ENCODE measurements around the gene KLF1.
"Not testable (repeated sequence)": the region's sequence is repeated elsewhere in the genome, so short reads cannot be mapped to it uniquely, and the experiment has no call there.

Gene KLF1

GRCh38 chr19:12921047-12921446 is 34.0 kb upstream of the KLF1 start:
- peaks cover 6% of the 10 kb centered on the region for H3K9me3 ChIP-seq (ENCODE audit: insufficient read depth, low read depth, low read length)
- WGBS (ENCODE audit: extremely low coverage, insufficient coverage, insufficient read length), result no CpG with 5 or more reads among the region's 3 CpGs
- no peak overlapping the region for H2BK5ac ChIP-seq (ENCODE audit: low read depth, low read length, poor library complexity)
- H3K79me1 ChIP-seq (ENCODE audit: low read length), result peaks cover 2% of the 10 kb centered on the region
- H2AFZ ChIP-seq (ENCODE audit: insufficient read depth, low read length, poor library complexity), result no peak overlapping the region
- no peaks in the 10 kb centered on the region for H3K79me2 ChIP-seq (ENCODE audit: control insufficient read depth, insufficient read depth, low read length, poor library complexity)
- H3K27ac ChIP-seq (ENCODE audit: low read depth, low read length), result peak overlapping the region; percentile 32
- no peak for DNase-seq
- H4K91ac ChIP-seq (ENCODE audit: low read depth, low read length), result no peak overlapping the region
- H4K12ac ChIP-seq (ENCODE audit: low read depth, low read length), result no peak overlapping the region
- peaks cover 3% of the 10 kb centered on the region in 2 experiments for H3K4me1 ChIP-seq (ENCODE audit: control insufficient read depth in 1 of 2, insufficient read depth in 2 of 2, low read length in 2 of 2)
- H3K27me3 ChIP-seq (ENCODE audit: insufficient read depth, low read length), result no peaks in the 10 kb centered on the region
- H3K36me3 ChIP-seq (ENCODE audit: control insufficient read depth in 1 of 2, insufficient read depth in 2 of 2, low read length in 2 of 2), result peaks cover 32 to 33% of the 10 kb centered on the region in 2 experiments
- H3K23ac ChIP-seq (ENCODE audit: low read length), result no peak overlapping the region
- H2AK5ac ChIP-seq (ENCODE audit: low read length), result no peak overlapping the region
- H4K8ac ChIP-seq (ENCODE audit: low read depth, low read length), result no peak overlapping the region
- H3K4ac ChIP-seq (ENCODE audit: low read depth, low read length), result no peak overlapping the region
- no peak overlapping the region for H3K9ac ChIP-seq (ENCODE audit: low read length)
- no peak overlapping the region for H3K4me2 ChIP-seq (ENCODE audit: low read length)
- H2BK120ac ChIP-seq (ENCODE audit: insufficient read depth, low read length, poor library complexity), result no peak overlapping the region
- no peak overlapping the region for H3K4me3 ChIP-seq (ENCODE audit: low read depth, low read length)
- H3K18ac ChIP-seq (ENCODE audit: low read length), result no peak overlapping the region
- H3K14ac ChIP-seq (ENCODE audit: low read length), result no peak overlapping the region
- H2BK12ac ChIP-seq (ENCODE audit: low read length), result no peak overlapping the region

DNA sequence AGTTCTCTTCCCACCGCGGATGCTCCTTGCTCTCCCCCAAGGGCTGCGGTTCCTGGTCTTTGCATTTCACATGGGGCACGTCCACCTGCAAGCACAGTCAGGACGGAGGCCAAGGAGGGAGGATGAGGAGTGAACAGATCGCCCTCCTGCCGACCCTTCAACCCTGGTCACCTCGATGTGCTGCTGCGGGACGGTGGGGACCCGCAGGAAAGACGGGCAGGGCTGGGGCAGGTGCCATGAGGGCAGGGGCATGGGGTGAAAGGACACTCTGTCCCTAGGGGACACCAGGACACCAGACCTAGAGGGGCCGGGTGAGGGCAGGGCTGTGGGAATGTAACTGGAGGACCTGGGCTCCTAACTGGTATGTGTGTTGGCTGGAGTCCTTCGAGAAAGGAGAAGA is 31.3 kb upstream of the KLF1 start:
- Histone ChIP-seq H4K91ac (ENCODE audit: low read depth, low read length) (no peak overlapping the region), H3K27me3 (ENCODE audit: insufficient read depth, low read length) (no peaks in the 10 kb centered on the region), H2BK120ac (ENCODE audit: insufficient read depth, low read length, poor library complexity) (no peak overlapping the region), H3K9ac (ENCODE audit: low read length) (no peak overlapping the region), H3K4ac (ENCODE audit: low read depth, low read length) (no peak overlapping the region), H3K79me2 (ENCODE audit: control insufficient read depth, insufficient read depth, low read length, poor library complexity) (no peaks in the 10 kb centered on the region), H3K23ac (ENCODE audit: low read length) (no peak overlapping the region), H3K4me2 (ENCODE audit: low read length) (no peak overlapping the region), H2BK12ac (ENCODE audit: low read length) (no peak overlapping the region), H3K14ac (ENCODE audit: low read length) (no peak overlapping the region), H3K4me1 (ENCODE audit: control insufficient read depth in 1 of 2, insufficient read depth in 2 of 2, low read length in 2 of 2) (peaks cover 4 to 8% of the 10 kb centered on the region in 2 experiments), H2AFZ (ENCODE audit: insufficient read depth, low read length, poor library complexity) (no peak overlapping the region), H4K12ac (ENCODE audit: low read depth, low read length) (no peak overlapping the region), H3K36me3 (ENCODE audit: control insufficient read depth in 1 of 2, insufficient read depth in 2 of 2, low read length in 2 of 2) (peaks cover 11 to 12% of the 10 kb centered on the region in 2 experiments), H3K79me1 (ENCODE audit: low read length) (peaks cover 2% of the 10 kb centered on the region), H3K18ac (ENCODE audit: low read length) (no peak overlapping the region), H3K4me3 (ENCODE audit: low read depth, low read length) (peak overlapping the region; percentile 25), H4K8ac (ENCODE audit: low read depth, low read length) (no peak overlapping the region), H2AK5ac (ENCODE audit: low read length) (no peak overlapping the region), H3K27ac (ENCODE audit: low read depth, low read length) (no peak overlapping the region), H2BK5ac (ENCODE audit: low read depth, low read length, poor library complexity) (no peak overlapping the region), H3K9me3 (ENCODE audit: insufficient read depth, low read depth, low read length) (peaks cover 6% of the 10 kb centered on the region)
- WGBS (ENCODE audit: extremely low coverage, insufficient coverage, insufficient read length), result no CpG with 5 or more reads among the region's 14 CpGs
- no peak for DNase-seq

- not testable (repeated sequence) for H3K36me3 ChIP-seq (ENCODE audit: control insufficient read depth in 1 of 2, insufficient read depth in 2 of 2, low read length in 2 of 2); H3K14ac ChIP-seq (ENCODE audit: low read length); H3K27ac ChIP-seq (ENCODE audit: low read depth, low read length); H2AK5ac ChIP-seq (ENCODE audit: low read length); H3K4ac ChIP-seq (ENCODE audit: low read depth, low read length); H2BK5ac ChIP-seq (ENCODE audit: low read depth, low read length, poor library complexity); H3K27me3 ChIP-seq (ENCODE audit: insufficient read depth, low read length); H3K9me3 ChIP-seq (ENCODE audit: insufficient read depth, low read depth, low read length); H2BK120ac ChIP-seq (ENCODE audit: insufficient read depth, low read length, poor library complexity); H3K18ac ChIP-seq (ENCODE audit: low read length); H3K79me1 ChIP-seq (ENCODE audit: low read length); H3K4me3 ChIP-seq (ENCODE audit: low read depth, low read length); H2AFZ ChIP-seq (ENCODE audit: insufficient read depth, low read length, poor library complexity); DNase-seq; H4K12ac ChIP-seq (ENCODE audit: low read depth, low read length); H4K91ac ChIP-seq (ENCODE audit: low read depth, low read length); H3K23ac ChIP-seq (ENCODE audit: low read length); H3K9ac ChIP-seq (ENCODE audit: low read length); H4K8ac ChIP-seq (ENCODE audit: low read depth, low read length); H3K4me2 ChIP-seq (ENCODE audit: low read length); H2BK12ac ChIP-seq (ENCODE audit: low read length); H3K79me2 ChIP-seq (ENCODE audit: control insufficient read depth, insufficient read depth, low read length, poor library complexity)
- peaks cover 9 to 11% of the 10 kb centered on the region in 2 experiments for H3K4me1 ChIP-seq (ENCODE audit: control insufficient read depth in 1 of 2, insufficient read depth in 2 of 2, low read length in 2 of 2)
- WGBS (ENCODE audit: extremely low coverage, insufficient coverage, insufficient read length), result no CpG with 5 or more reads among the region's 4 CpGs
These were observed 28.9 kb upstream of the KLF1 start for GRCh38 chr19:12915860-12916259.

- Histone ChIP-seq H4K8ac (ENCODE audit: low read depth, low read length) (no peak overlapping the region), H2BK12ac (ENCODE audit: low read length) (no peak overlapping the region), H3K4ac (ENCODE audit: low read depth, low read length) (no peak overlapping the region), H3K4me1 (ENCODE audit: control insufficient read depth in 1 of 2, insufficient read depth in 2 of 2, low read length in 2 of 2) (peaks cover 9 to 11% of the 10 kb centered on the region in 2 experiments), H3K27ac (ENCODE audit: low read depth, low read length) (no peak overlapping the region), H3K9ac (ENCODE audit: low read length) (no peak overlapping the region), H2BK5ac (ENCODE audit: low read depth, low read length, poor library complexity) (no peak overlapping the region), H3K23ac (ENCODE audit: low read length) (no peak overlapping the region), H3K9me3 (ENCODE audit: insufficient read depth, low read depth, low read length) (peaks cover 5% of the 10 kb centered on the region), H4K12ac (ENCODE audit: low read depth, low read length) (no peak overlapping the region), H2AK5ac (ENCODE audit: low read length) (no peak overlapping the region), H4K91ac (ENCODE audit: low read depth, low read length) (no peak overlapping the region), H3K4me3 (ENCODE audit: low read depth, low read length) (no peak overlapping the region), H2BK120ac (ENCODE audit: insufficient read depth, low read length, poor library complexity) (no peak overlapping the region), H3K27me3 (ENCODE audit: insufficient read depth, low read length) (no peaks in the 10 kb centered on the region), H3K4me2 (ENCODE audit: low read length) (no peak overlapping the region), H3K36me3 (ENCODE audit: control insufficient read depth in 1 of 2, insufficient read depth in 2 of 2, low read length in 2 of 2) (no peaks in the 10 kb centered on the region), H3K14ac (ENCODE audit: low read length) (no peak overlapping the region), H3K79me2 (ENCODE audit: control insufficient read depth, insufficient read depth, low read length, poor library complexity) (no peaks in the 10 kb centered on the region), H3K18ac (ENCODE audit: low read length) (no peak overlapping the region), H2AFZ (ENCODE audit: insufficient read depth, low read length, poor library complexity) (no peak overlapping the region), H3K79me1 (ENCODE audit: low read length) (peaks cover 2% of the 10 kb centered on the region)
- WGBS (ENCODE audit: extremely low coverage, insufficient coverage, insufficient read length), result no CpG with 5 or more reads among the region's 12 CpGs
- DNase-seq, result no peak
These were observed 27.1 kb upstream of the KLF1 start for GRCh38 chr19:12913851-12914690.
